ENCODE measurements around the gene MRPS11.
"Not testable (repeated sequence)": the region's sequence is repeated elsewhere in the genome, so short reads cannot be mapped to it uniquely, and the experiment has no call there.

MRPS11 gene

DNA sequence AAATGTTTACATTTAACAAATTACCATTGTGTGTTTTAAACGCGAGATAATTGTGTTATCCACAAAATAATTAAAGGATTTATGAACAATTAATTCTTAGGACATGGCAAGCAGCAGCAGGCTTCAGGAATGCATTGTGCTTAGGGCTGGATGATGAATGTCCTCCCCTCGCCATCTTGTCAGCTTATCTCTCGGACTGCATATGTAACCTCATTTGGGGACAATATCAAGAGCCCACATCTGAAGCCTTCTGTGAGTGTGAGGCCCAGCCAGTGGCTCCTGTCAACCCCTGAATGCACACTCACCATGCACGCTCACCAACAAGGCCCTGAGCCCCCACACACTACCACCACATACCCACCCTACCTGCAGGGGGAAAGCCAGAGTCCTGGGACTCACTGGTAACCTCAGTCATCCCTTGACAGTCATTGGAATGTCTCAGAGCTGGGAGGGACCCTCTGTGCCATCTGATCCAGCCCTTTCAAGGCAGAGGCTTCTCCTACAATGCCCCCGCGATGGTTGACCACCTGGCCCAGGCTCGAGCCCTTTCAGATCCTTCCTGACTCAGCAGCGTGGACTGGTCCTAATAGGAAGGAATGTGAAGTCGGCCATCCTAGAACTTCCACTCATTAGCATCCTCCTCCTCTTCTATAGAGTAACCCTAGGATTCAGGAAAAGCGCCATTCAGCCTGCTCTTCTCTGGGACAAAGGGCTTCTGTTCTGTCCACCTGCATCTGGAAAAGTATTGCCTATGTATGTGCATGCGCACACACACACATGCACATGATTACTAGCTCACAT, 38.5 kb upstream of the MRPS11 start:
- no peak for DNase-seq (ENCODE audit: low read depth)
- TF ChIP-seq POLR2A (IDR thresholded peaks at IDR 0.05; ENCODE audit: extremely low read depth, insufficient read length) (no peak), MYC (IDR thresholded peaks at IDR 0.05; ENCODE audit: low read depth, low read length) (no peak)
- TF ChIP-seq, protein P1, sequence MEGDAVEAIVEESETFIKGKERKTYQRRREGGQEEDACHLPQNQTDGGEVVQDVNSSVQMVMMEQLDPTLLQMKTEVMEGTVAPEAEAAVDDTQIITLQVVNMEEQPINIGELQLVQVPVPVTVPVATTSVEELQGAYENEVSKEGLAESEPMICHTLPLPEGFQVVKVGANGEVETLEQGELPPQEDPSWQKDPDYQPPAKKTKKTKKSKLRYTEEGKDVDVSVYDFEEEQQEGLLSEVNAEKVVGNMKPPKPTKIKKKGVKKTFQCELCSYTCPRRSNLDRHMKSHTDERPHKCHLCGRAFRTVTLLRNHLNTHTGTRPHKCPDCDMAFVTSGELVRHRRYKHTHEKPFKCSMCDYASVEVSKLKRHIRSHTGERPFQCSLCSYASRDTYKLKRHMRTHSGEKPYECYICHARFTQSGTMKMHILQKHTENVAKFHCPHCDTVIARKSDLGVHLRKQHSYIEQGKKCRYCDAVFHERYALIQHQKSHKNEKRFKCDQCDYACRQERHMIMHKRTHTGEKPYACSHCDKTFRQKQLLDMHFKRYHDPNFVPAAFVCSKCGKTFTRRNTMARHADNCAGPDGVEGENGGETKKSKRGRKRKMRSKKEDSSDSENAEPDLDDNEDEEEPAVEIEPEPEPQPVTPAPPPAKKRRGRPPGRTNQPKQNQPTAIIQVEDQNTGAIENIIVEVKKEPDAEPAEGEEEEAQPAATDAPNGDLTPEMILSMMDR (IDR thresholded peaks at IDR 0.05; ENCODE audit: low read depth, low read length): no peak
- TF ChIP-seq, protein P2, sequence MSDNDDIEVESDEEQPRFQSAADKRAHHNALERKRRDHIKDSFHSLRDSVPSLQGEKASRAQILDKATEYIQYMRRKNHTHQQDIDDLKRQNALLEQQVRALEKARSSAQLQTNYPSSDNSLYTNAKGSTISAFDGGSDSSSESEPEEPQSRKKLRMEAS (IDR thresholded peaks at IDR 0.05; ENCODE audit: low read depth, low read length): no peak
- H3K4me3 ChIP-seq (ENCODE audit: low read depth, low read length): no peak overlapping the region

DNA sequence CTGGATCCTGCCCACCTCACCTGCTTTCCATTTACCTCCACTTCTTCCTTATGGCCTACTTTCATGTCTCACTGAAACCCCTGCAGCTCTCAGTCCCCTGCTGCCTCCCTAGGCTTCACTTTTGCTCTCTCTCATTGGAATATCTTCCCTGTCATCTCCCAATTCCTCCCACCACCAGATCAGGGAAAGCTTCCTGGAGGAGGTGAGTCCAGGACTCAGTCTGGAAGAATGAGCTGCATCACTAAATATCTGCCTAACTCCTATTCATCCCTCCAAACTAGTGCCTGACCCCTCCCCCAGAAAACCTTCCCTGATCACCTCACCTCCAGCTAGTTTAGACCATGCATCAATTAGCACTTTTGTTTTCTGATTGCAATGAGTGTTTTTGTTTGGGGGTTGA, 37.5 kb upstream of the MRPS11 start:
- TF ChIP-seq POLR2A (IDR thresholded peaks at IDR 0.05; ENCODE audit: extremely low read depth, insufficient read length) (no peak), MYC (IDR thresholded peaks at IDR 0.05; ENCODE audit: low read depth, low read length) (no peak)
- TF ChIP-seq, protein P1 (IDR thresholded peaks at IDR 0.05; ENCODE audit: low read depth, low read length): no peak
- TF ChIP-seq, protein P2 (IDR thresholded peaks at IDR 0.05; ENCODE audit: low read depth, low read length): no peak
- no peak for DNase-seq (ENCODE audit: low read depth)
- no peak overlapping the region for H3K4me3 ChIP-seq (ENCODE audit: low read depth, low read length)

DNA sequence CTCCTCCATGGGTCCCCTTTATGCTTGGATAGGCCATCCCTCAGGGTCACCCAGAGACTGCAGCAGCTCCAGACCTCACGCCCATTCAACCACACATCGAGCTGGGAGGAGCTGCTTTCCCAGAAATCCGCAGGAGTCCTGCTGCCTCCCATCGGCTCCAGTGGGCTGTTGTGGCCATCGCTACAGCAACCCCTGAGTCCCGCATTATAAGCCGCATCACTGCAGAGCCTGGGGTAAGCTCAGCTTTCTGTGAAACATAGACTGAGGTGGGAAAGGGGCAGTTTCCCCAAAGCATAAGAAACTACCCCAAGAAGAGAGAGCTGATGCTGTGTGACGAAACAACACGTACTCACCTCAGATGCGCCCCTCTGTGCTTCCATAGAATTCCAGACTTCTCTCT, 36.1 kb upstream of the MRPS11 start:
- no peak for DNase-seq (ENCODE audit: low read depth)
- no peak overlapping the region for H3K4me3 ChIP-seq (ENCODE audit: low read depth, low read length)
- TF ChIP-seq, protein P1 (IDR thresholded peaks at IDR 0.05; ENCODE audit: low read depth, low read length): no peak
- TF ChIP-seq MYC (IDR thresholded peaks at IDR 0.05; ENCODE audit: low read depth, low read length): no peak
- TF ChIP-seq, protein P2 (IDR thresholded peaks at IDR 0.05; ENCODE audit: low read depth, low read length): no peak
- no peak for TF ChIP-seq POLR2A (IDR thresholded peaks at IDR 0.05; ENCODE audit: extremely low read depth, insufficient read length)

DNA sequence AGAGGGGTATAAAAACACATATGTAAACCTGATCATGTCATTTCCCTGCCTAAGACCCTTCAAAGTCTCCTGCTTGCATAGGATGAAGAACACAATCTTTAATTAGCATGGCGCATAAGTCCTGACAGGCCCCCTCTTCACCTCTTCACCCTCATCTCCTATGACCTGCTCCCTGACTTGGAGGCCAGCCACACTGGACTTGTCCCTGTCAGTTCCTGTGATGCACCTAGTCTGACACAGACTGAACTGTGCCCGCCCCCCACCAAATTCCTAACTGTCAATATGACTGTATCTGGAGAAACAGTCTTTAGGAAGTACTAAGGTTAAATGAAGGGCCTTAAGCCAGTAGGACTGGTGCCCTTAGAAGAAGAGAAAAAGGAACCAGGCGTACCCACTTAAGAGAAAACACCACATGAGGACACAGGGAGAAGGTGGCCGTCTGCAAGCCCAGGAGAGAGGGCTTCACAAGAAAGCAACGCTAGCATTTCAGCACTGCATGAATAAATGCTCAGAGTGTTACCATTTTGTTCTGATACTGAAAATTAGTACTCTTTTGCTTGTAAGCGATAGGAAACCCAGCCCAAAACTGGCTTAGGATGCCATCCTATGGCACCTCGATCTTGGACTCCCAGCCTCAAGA, 34.3 kb upstream of the MRPS11 start:
- no peak for DNase-seq (ENCODE audit: low read depth)
- TF ChIP-seq, protein P2 (IDR thresholded peaks at IDR 0.05; ENCODE audit: low read depth, low read length): no peak
- no peak for TF ChIP-seq POLR2A (IDR thresholded peaks at IDR 0.05; ENCODE audit: extremely low read depth, insufficient read length)
- TF ChIP-seq MYC (IDR thresholded peaks at IDR 0.05; ENCODE audit: low read depth, low read length): no peak
- TF ChIP-seq, protein P1 (IDR thresholded peaks at IDR 0.05; ENCODE audit: low read depth, low read length): no peak
- no peak overlapping the region for H3K4me3 ChIP-seq (ENCODE audit: low read depth, low read length)

DNA sequence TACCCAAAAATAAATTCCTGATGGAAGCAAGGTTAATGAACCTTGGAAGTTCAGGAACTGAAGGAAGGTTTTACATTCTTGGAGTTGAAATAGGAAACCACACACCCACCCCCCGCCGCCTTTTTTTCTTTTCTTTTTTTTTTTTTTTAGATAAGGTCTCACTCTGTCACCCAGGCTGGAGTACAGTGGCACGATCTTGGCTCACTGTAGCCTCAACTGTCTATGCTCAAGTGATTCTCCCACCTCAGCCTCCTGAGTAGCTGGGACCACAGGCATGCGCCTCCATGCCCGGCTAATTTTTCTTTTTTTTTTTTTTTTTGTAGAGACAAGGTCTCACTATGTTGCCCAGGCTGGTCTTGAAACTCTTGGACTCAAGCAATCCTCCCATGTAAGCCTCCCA, 33.4 kb upstream of the MRPS11 start:
- not testable (repeated sequence) for H3K4me3 ChIP-seq (ENCODE audit: low read depth, low read length); DNase-seq (ENCODE audit: low read depth)

DNA sequence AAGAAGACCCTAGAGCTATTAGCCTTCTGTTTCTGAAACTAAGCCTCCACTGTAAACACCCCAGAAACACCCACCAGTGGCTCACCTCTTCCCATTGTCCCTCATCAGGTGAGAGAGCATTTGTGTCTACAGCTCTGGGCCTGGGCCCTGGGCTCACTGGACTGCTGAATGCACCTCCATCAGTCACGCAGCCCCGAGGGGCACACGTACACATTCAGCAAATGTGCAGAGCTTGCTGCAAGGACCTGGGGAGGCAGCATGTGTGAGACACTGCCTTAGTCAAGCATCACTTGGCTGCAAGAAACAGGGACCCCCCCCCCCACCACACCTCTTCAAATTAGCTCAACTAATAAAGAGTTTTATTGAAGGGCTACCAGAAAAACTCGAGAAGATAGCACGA, 29.3 kb upstream of the MRPS11 start:
- no peak for DNase-seq (ENCODE audit: low read depth)
- H3K4me3 ChIP-seq (ENCODE audit: low read depth, low read length): no peak overlapping the region
- TF ChIP-seq, protein P2 (IDR thresholded peaks at IDR 0.05; ENCODE audit: low read depth, low read length): no peak
- TF ChIP-seq POLR2A (IDR thresholded peaks at IDR 0.05; ENCODE audit: extremely low read depth, insufficient read length) (no peak), MYC (IDR thresholded peaks at IDR 0.05; ENCODE audit: low read depth, low read length) (no peak)
- TF ChIP-seq, protein P1 (IDR thresholded peaks at IDR 0.05; ENCODE audit: low read depth, low read length): no peak

Data from NB4 (cell line).